HUES48 (cell line): Measurements from ENCODE around the gene COBL.

Source experiments
- H3K27ac ChIP-seq: one replicate; pipeline ENCODE4 v1.7.0; 2013; ENCODE audit warnings: low read depth, low read length, inconsistent platforms
- H3K27me3 ChIP-seq: 2 replicates; pipeline ENCODE4 v1.6.1; 2013; ENCODE audit warnings: mild to moderate bottlenecking, low read length; ENCODE audit not compliant: control insufficient read depth, insufficient read depth
- H3K36me3 ChIP-seq: 2 replicates; pipeline ENCODE4 v1.6.1; 2013; ENCODE audit warnings: low read length; ENCODE audit not compliant: control insufficient read depth, insufficient read depth
- H3K4me1 ChIP-seq: 2 replicates; pipeline ENCODE4 v1.6.1; 2013; ENCODE audit warnings: mild to moderate bottlenecking, low read length; ENCODE audit not compliant: control insufficient read depth, insufficient read depth
- H3K4me3 ChIP-seq: 2 replicates; pipeline ENCODE4 v1.5.1; 2013; ENCODE audit warnings: mild to moderate bottlenecking, low read depth, low read length
- H3K9ac ChIP-seq: 2 replicates; pipeline ENCODE4 v1.6.1; 2013; ENCODE audit warnings: mild to moderate bottlenecking, low read depth, low read length, moderate library complexity
- H3K9me3 ChIP-seq: 2 replicates; pipeline ENCODE4 v1.6.1; 2013; ENCODE audit warnings: low read length; ENCODE audit not compliant: control insufficient read depth, insufficient read depth

COBL gene

GRCh38 chr7:51023547-51023946 lies 293.1 kb downstream of the COBL start:
- no peak overlapping the region for H3K27ac ChIP-seq
- no peak overlapping the region for H3K9ac ChIP-seq
- H3K4me3 ChIP-seq: no peak overlapping the region
- H3K27me3 ChIP-seq: no peaks in the 10 kb centered on the region
- H3K4me1 ChIP-seq: no peaks in the 10 kb centered on the region
- no peaks in the 10 kb centered on the region for H3K9me3 ChIP-seq
- peaks cover 51% of the 10 kb centered on the region for H3K36me3 ChIP-seq

- Histone ChIP-seq H3K27ac (no peak overlapping the region), H3K9me3 (no peaks in the 10 kb centered on the region), H3K9ac (no peak overlapping the region), H3K4me1 (no peaks in the 10 kb centered on the region), H3K36me3 (peaks cover 44% of the 10 kb centered on the region), H3K4me3 (no peak overlapping the region), H3K27me3 (no peaks in the 10 kb centered on the region)
These were observed 293.8 kb downstream of the COBL start for GRCh38 chr7:51022821-51023220.

GRCh38 chr7:51021906-51022570 lies 294.6 kb downstream of the COBL start:
- Histone ChIP-seq H3K27me3 (no peaks in the 10 kb centered on the region), H3K4me3 (no peak overlapping the region), H3K4me1 (no peaks in the 10 kb centered on the region), H3K9ac (no peak overlapping the region), H3K9me3 (no peaks in the 10 kb centered on the region), H3K27ac (no peak overlapping the region), H3K36me3 (peaks cover 36% of the 10 kb centered on the region)

- no peaks in the 10 kb centered on the region for H3K4me1 ChIP-seq
- no peaks in the 10 kb centered on the region for H3K9me3 ChIP-seq
- peaks cover 26% of the 10 kb centered on the region for H3K36me3 ChIP-seq
- no peak overlapping the region for H3K9ac ChIP-seq
- no peaks in the 10 kb centered on the region for H3K27me3 ChIP-seq
- H3K4me3 ChIP-seq: no peak overlapping the region
- H3K27ac ChIP-seq: no peak overlapping the region
These were observed 295.7 kb downstream of the COBL start for GRCh38 chr7:51020944-51021343.

GRCh38 chr7:51019891-51020870 lies 296.4 kb downstream of the COBL start:
- no peaks in the 10 kb centered on the region for H3K9me3 ChIP-seq
- no peak overlapping the region for H3K4me3 ChIP-seq
- no peak overlapping the region for H3K27ac ChIP-seq
- H3K27me3 ChIP-seq: no peaks in the 10 kb centered on the region
- no peak overlapping the region; the same call in 1 of the 2 replicates for H3K9ac ChIP-seq
- no peaks in the 10 kb centered on the region for H3K4me1 ChIP-seq
- H3K36me3 ChIP-seq: peaks cover 20% of the 10 kb centered on the region

- Histone ChIP-seq H3K27me3 (no peaks in the 10 kb centered on the region), H3K9me3 (no peaks in the 10 kb centered on the region), H3K9ac (no peak overlapping the region), H3K4me1 (no peaks in the 10 kb centered on the region), H3K36me3 (peaks cover 14% of the 10 kb centered on the region), H3K27ac (no peak overlapping the region), H3K4me3 (no peak overlapping the region)
These were observed 297.3 kb downstream of the COBL start for GRCh38 chr7:51019191-51019844.

- no peaks in the 10 kb centered on the region for H3K4me1 ChIP-seq
- no peak overlapping the region for H3K4me3 ChIP-seq
- no peaks in the 10 kb centered on the region for H3K27me3 ChIP-seq
- no peaks in the 10 kb centered on the region for H3K9me3 ChIP-seq
- no peak overlapping the region for H3K27ac ChIP-seq
- no peak overlapping the region for H3K9ac ChIP-seq
- H3K36me3 ChIP-seq: 0 out of 2 replicates have a peak, but pooled peaks cover 7% of the 10 kb centered on the region
These were observed 298.8 kb downstream of the COBL start for GRCh38 chr7:51017576-51018535.

- Histone ChIP-seq H3K9ac (no peak overlapping the region), H3K36me3 (0 out of 2 replicates have a peak, but pooled peaks cover 1% of the 10 kb centered on the region), H3K27me3 (no peaks in the 10 kb centered on the region), H3K4me3 (no peak overlapping the region), H3K4me1 (no peaks in the 10 kb centered on the region), H3K9me3 (no peaks in the 10 kb centered on the region), H3K27ac (no peak overlapping the region)
These were observed 300.1 kb downstream of the COBL start for GRCh38 chr7:51016546-51016945.

- Histone ChIP-seq H3K9ac (no peak overlapping the region), H3K4me3 (no peak overlapping the region), H3K36me3 (no peaks in the 10 kb centered on the region), H3K9me3 (no peaks in the 10 kb centered on the region), H3K27ac (no peak overlapping the region), H3K4me1 (no peaks in the 10 kb centered on the region), H3K27me3 (no peaks in the 10 kb centered on the region)
These were observed 301.0 kb downstream of the COBL start for GRCh38 chr7:51015581-51015980.

GRCh38 chr7:51014811-51015210 lies 301.8 kb downstream of the COBL start:
- H3K36me3 ChIP-seq: no peaks in the 10 kb centered on the region
- no peaks in the 10 kb centered on the region for H3K9me3 ChIP-seq
- no peaks in the 10 kb centered on the region for H3K27me3 ChIP-seq
- H3K4me3 ChIP-seq: no peak overlapping the region
- H3K9ac ChIP-seq: no peak overlapping the region
- H3K4me1 ChIP-seq: no peaks in the 10 kb centered on the region
- no peak overlapping the region for H3K27ac ChIP-seq
